K562 (cell line): ENCODE results near the gene LYVE1. TPM values are rescaled to one million over a fixed set of nuclear protein-coding genes. Genes with fewer than 3 reads are reported as not detected.

Experiments used
- ARID2 ChIP-seq: fragments of 450-650 bp; IDR thresholded peaks from 2 replicates; pipeline ENCODE4 v1.6.1; 2017; ENCODE audit warnings: antibody characterized with exemption, mild to moderate bottlenecking
- C11orf30 ChIP-seq: fragments of 450-650 bp; IDR thresholded peaks from 2 replicates; pipeline ENCODE4 v1.6.1; 2016; ENCODE audit warnings: low read depth, mild to moderate bottlenecking
- EGR1 ChIP-seq: fragments of 450-650 bp; conservative IDR thresholded peaks from 2 replicates; pipeline ENCODE4 v1.6.1; 2017; ENCODE audit warnings: mild to moderate bottlenecking
- HMGN3 ChIP-seq: IDR thresholded peaks from 2 replicates; pipeline ENCODE4 v1.6.1; 2011; ENCODE audit warnings: borderline replicate concordance, low read depth, mild to moderate bottlenecking, mixed read lengths, low read length; ENCODE audit not compliant: insufficient read length; ENCODE audit errors: extremely low read depth
- PHF21A ChIP-seq: fragments of 450-650 bp; IDR thresholded peaks from 2 replicates; pipeline ENCODE4 v1.6.1; 2017; ENCODE audit warnings: low read depth, borderline replicate concordance
- POLR2AphosphoS5 ChIP-seq: IDR thresholded peaks from 2 replicates; pipeline ENCODE4 v1.6.1; 2011; ENCODE audit warnings: mild to moderate bottlenecking, low read depth, low read length, moderate library complexity; ENCODE audit not compliant: control insufficient read depth, insufficient read depth
- ZBTB7A ChIP-seq: IDR thresholded peaks from 2 replicates; pipeline ENCODE4 v1.6.1; 2011; ENCODE audit warnings: low read depth, mild to moderate bottlenecking, low read length, moderate library complexity, borderline replicate concordance; ENCODE audit not compliant: control insufficient read depth
- ZNF143 ChIP-seq: sonication (generic); formaldehyde crosslinking; IDR thresholded peaks from 2 replicates; pipeline ENCODE4 v1.9.0; 2022; ENCODE audit warnings: mild to moderate bottlenecking, missing genetic modification reagents
- ZNF253 ChIP-seq: fragments of 250-450 bp; sonication (Bioruptor Pico); conservative IDR thresholded peaks from 2 replicates; pipeline ENCODE4 v1.6.1; 2021; ENCODE audit warnings: mild to moderate bottlenecking
- ZNF41 ChIP-seq: fragments of 250-450 bp; sonication (Bioruptor Pico); conservative IDR thresholded peaks from 2 replicates; pipeline ENCODE4 v1.4.0; 2020; ENCODE audit warnings: mild to moderate bottlenecking
- polyA plus RNA-seq, 8 experiments: library from polyadenylated mRNA; depleted of rRNA in 4 of 8; stranded (reverse) in 5 of 8; unstranded in 3 of 8; fragments of >200 nt; fragmentation: Nextera tagmentation in 2 of 8; fragmentation: Illumina TruSeq in 1 of 8; extraction: Ambion mirVana in 2 of 8; extraction: Trizol in 1 of 8; gene quantifications; 2 replicates each; pipeline versions ENCODE4 v1.2.1 to v1.2.3, GENCODE V29; 2011 to 2014; ENCODE audit warnings: inconsistent platforms in 1 of 8, missing spikeins in 1 of 8
- total RNA-seq, 7 experiments: library from RNA; depleted of rRNA in 6 of 7; stranded (reverse); fragments of >200 nt in 6 of 7; fragmentation: Illumina TruSeq in 2 of 7; extraction: Trizol in 2 of 7; gene quantifications; 2 replicates each; pipeline versions ENCODE4 v1.2.1 to v1.2.3, GENCODE V29; 2011 to 2021; ENCODE audit warnings: low replicate concordance in 1 of 7
- TF ChIP-seq, protein P1 (sequence below): fragments of 450-650 bp; IDR thresholded peaks from 2 replicates; pipeline ENCODE4 v1.6.1; 2017; ENCODE audit warnings: antibody characterized with exemption, mild to moderate bottlenecking
- TF ChIP-seq, protein P2 (sequence below): fragments of 250-450 bp; sonication (Bioruptor Pico); IDR thresholded peaks from 2 replicates; pipeline ENCODE4 v1.5.0; 2022; ENCODE audit warnings: mild to moderate bottlenecking
- TF ChIP-seq, protein P3 (sequence below): fragments of 250-450 bp; sonication (Bioruptor Pico); IDR thresholded peaks from 2 replicates; pipeline ENCODE4 v1.8.0; 2021; ENCODE audit warnings: moderate library complexity, mild to moderate bottlenecking, inconsistent platforms
- TF ChIP-seq, protein P4 (sequence below): fragments of 250-450 bp; sonication (Bioruptor Pico); IDR thresholded peaks from 2 replicates; pipeline ENCODE4 v1.4.0; 2020; ENCODE audit warnings: mild to moderate bottlenecking, moderate library complexity
- TF ChIP-seq, protein P5 (sequence below): fragments of 250-450 bp; sonication (Bioruptor Pico); IDR thresholded peaks from 2 replicates; pipeline ENCODE4 v1.8.0; 2021; ENCODE audit warnings: mild to moderate bottlenecking, moderate library complexity

Gene LYVE1
- total and polyA plus RNA-seq, 9 of the 15 experiments (the other 6 are each of a cell fraction or from before 2014, with no cell fraction given): 0.06 to 1.1 (median 0.14) TPM; not detected in 1

DNA sequence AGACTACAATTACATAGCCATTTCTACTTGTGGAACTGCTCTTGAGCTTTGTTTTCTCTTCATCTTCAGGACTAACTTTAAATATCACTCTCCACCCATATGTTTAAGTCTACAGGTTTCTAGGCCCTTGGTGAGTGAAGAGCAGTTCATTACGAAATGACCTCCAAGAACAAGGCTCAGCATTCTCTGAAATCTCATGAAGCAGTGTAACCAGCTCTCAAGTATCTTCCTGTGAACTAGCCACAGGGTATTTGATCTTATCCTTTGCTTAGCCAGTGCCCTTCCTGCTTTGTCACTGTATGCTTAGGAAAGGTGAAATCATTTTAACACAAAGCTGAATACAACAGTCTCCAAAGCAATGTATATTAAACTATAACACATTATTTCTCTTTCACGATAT is 20.4 kb upstream of the LYVE1 start (continued):
- TF ChIP-seq, protein P1, sequence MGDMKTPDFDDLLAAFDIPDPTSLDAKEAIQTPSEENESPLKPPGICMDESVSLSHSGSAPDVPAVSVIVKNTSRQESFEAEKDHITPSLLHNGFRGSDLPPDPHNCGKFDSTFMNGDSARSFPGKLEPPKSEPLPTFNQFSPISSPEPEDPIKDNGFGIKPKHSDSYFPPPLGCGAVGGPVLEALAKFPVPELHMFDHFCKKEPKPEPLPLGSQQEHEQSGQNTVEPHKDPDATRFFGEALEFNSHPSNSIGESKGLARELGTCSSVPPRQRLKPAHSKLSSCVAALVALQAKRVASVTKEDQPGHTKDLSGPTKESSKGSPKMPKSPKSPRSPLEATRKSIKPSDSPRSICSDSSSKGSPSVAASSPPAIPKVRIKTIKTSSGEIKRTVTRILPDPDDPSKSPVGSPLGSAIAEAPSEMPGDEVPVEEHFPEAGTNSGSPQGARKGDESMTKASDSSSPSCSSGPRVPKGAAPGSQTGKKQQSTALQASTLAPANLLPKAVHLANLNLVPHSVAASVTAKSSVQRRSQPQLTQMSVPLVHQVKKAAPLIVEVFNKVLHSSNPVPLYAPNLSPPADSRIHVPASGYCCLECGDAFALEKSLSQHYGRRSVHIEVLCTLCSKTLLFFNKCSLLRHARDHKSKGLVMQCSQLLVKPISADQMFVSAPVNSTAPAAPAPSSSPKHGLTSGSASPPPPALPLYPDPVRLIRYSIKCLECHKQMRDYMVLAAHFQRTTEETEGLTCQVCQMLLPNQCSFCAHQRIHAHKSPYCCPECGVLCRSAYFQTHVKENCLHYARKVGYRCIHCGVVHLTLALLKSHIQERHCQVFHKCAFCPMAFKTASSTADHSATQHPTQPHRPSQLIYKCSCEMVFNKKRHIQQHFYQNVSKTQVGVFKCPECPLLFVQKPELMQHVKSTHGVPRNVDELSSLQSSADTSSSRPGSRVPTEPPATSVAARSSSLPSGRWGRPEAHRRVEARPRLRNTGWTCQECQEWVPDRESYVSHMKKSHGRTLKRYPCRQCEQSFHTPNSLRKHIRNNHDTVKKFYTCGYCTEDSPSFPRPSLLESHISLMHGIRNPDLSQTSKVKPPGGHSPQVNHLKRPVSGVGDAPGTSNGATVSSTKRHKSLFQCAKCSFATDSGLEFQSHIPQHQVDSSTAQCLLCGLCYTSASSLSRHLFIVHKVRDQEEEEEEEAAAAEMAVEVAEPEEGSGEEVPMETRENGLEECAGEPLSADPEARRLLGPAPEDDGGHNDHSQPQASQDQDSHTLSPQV: peak; percentile 57; the same call in 1 of the 2 replicates
- TF ChIP-seq ZNF41 (CRISPR knock-in tag) (no peak), ZNF143 (CRISPR knock-in tag) (no peak), ARID2 (no peak), C11orf30 (peak; percentile 80), PHF21A (no peak), ZBTB7A (no peak), POLR2AphosphoS5 (no peak), EGR1 (no peak), ZNF253 (CRISPR knock-in tag) (no peak), HMGN3 (peak; percentile 20)
- TF ChIP-seq, protein P2, sequence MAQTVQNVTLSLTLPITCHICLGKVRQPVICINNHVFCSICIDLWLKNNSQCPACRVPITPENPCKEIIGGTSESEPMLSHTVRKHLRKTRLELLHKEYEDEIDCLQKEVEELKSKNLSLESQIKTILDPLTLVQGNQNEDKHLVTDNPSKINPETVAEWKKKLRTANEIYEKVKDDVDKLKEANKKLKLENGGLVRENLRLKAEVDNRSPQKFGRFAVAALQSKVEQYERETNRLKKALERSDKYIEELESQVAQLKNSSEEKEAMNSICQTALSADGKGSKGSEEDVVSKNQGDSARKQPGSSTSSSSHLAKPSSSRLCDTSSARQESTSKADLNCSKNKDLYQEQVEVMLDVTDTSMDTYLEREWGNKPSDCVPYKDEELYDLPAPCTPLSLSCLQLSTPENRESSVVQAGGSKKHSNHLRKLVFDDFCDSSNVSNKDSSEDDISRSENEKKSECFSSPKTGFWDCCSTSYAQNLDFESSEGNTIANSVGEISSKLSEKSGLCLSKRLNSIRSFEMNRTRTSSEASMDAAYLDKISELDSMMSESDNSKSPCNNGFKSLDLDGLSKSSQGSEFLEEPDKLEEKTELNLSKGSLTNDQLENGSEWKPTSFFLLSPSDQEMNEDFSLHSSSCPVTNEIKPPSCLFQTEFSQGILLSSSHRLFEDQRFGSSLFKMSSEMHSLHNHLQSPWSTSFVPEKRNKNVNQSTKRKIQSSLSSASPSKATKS (CRISPR knock-in tag): no peak
- TF ChIP-seq, protein P3, sequence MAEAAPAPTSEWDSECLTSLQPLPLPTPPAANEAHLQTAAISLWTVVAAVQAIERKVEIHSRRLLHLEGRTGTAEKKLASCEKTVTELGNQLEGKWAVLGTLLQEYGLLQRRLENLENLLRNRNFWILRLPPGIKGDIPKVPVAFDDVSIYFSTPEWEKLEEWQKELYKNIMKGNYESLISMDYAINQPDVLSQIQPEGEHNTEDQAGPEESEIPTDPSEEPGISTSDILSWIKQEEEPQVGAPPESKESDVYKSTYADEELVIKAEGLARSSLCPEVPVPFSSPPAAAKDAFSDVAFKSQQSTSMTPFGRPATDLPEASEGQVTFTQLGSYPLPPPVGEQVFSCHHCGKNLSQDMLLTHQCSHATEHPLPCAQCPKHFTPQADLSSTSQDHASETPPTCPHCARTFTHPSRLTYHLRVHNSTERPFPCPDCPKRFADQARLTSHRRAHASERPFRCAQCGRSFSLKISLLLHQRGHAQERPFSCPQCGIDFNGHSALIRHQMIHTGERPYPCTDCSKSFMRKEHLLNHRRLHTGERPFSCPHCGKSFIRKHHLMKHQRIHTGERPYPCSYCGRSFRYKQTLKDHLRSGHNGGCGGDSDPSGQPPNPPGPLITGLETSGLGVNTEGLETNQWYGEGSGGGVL (CRISPR knock-in tag): no peak
- TF ChIP-seq, protein P4, sequence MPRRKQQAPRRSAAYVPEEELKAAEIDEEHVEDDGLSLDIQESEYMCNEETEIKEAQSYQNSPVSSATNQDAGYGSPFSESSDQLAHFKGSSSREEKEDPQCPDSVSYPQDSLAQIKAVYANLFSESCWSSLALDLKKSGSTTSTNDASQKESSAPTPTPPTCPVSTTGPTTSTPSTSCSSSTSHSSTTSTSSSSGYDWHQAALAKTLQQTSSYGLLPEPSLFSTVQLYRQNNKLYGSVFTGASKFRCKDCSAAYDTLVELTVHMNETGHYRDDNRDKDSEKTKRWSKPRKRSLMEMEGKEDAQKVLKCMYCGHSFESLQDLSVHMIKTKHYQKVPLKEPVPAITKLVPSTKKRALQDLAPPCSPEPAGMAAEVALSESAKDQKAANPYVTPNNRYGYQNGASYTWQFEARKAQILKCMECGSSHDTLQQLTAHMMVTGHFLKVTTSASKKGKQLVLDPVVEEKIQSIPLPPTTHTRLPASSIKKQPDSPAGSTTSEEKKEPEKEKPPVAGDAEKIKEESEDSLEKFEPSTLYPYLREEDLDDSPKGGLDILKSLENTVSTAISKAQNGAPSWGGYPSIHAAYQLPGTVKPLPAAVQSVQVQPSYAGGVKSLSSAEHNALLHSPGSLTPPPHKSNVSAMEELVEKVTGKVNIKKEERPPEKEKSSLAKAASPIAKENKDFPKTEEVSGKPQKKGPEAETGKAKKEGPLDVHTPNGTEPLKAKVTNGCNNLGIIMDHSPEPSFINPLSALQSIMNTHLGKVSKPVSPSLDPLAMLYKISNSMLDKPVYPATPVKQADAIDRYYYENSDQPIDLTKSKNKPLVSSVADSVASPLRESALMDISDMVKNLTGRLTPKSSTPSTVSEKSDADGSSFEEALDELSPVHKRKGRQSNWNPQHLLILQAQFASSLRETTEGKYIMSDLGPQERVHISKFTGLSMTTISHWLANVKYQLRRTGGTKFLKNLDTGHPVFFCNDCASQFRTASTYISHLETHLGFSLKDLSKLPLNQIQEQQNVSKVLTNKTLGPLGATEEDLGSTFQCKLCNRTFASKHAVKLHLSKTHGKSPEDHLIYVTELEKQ (CRISPR knock-in tag): no peak
- TF ChIP-seq, protein P5, sequence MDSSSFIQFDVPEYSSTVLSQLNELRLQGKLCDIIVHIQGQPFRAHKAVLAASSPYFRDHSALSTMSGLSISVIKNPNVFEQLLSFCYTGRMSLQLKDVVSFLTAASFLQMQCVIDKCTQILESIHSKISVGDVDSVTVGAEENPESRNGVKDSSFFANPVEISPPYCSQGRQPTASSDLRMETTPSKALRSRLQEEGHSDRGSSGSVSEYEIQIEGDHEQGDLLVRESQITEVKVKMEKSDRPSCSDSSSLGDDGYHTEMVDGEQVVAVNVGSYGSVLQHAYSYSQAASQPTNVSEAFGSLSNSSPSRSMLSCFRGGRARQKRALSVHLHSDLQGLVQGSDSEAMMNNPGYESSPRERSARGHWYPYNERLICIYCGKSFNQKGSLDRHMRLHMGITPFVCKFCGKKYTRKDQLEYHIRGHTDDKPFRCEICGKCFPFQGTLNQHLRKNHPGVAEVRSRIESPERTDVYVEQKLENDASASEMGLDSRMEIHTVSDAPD (CRISPR knock-in tag): no peak
